GM12878 (cell line): ENCODE measurements around the gene FADS1. TPM values are rescaled to one million over a fixed set of nuclear protein-coding genes. Genes with fewer than 3 reads are reported as not detected.

ENCODE experiments used
- ATAC-seq: fragments of 200-7000 bp; cut with Tn5 transposase; 3 replicates; pipeline ENCODE4 v1.9.1; 2020; ENCODE audit warnings: mild to moderate bottlenecking, moderate library complexity
- BruUV-seq: library from RNA; stranded (reverse); fragments of 400-500 nt; replicated peaks from 2 replicates; lab custom pipeline; 2021; lab: Mats Ljungman, UMichigan
- CTCF ChIA-PET: fragments of 300-600 bp; sonication (Branson Sonifier 250); formaldehyde crosslinking; extraction: SDS; loops from one replicate; lab custom pipeline; 2021; ENCODE audit warnings: inconsistent platforms; lab: Yijun Ruan, JAX
- POLR2A ChIA-PET: fragments of 350-600 bp; formaldehyde crosslinking; extraction: SDS; loops from one replicate; lab custom pipeline; 2021; ENCODE audit warnings: inconsistent platforms; lab: Charles Lee
- RAD21 ChIA-PET: fragments of 300-600 bp; sonication (Branson Sonifier 250); formaldehyde crosslinking; loops from one replicate; lab custom pipeline; 2023; ENCODE audit warnings: antibody characterized with exemption; ENCODE audit not compliant: unreplicated experiment; lab: Charles Lee
- SMC1A ChIA-PET: fragments of 300-600 bp; sonication (Branson Sonifier 250); formaldehyde crosslinking; loops from one replicate; lab custom pipeline; 2023; ENCODE audit not compliant: unreplicated experiment, uncharacterized antibody; lab: Charles Lee
- DNase-seq: peaks from one replicate; pipeline ENCODE4 v3.0.0-alpha.2; 2011; ENCODE audit warnings: low read depth, low spot score
- FAIRE-seq: peaks from 3 replicates; lab custom pipeline; 2011; peaks lifted over from hg19 to GRCh38; lab: Jason Lieb, UNC
- H2AFZ ChIP-seq: 2 replicates; pipeline ENCODE4 v1.6.0; 2011; ENCODE audit warnings: low read depth, low read length, control low read depth; ENCODE audit not compliant: control insufficient read depth
- H3K27ac ChIP-seq: 2 replicates; pipeline ENCODE4 v1.5.1; 2011; ENCODE audit warnings: control low read depth; ENCODE audit not compliant: control insufficient read depth, insufficient read depth
- H3K27me3 ChIP-seq, 2 experiments: replicated peaks in 1 of 2; 2 replicates each; pipeline versions ENCODE4 v1.6.0 to v1.6.1; 2011; ENCODE audit warnings: low read length in 1 of 2; ENCODE audit not compliant: control insufficient read depth in 2 of 2, insufficient read depth in 2 of 2
- H3K36me3 ChIP-seq, 2 experiments: 2 replicates each; pipeline ENCODE4 v1.5.1; 2011; ENCODE audit warnings: low read length in 1 of 2; ENCODE audit not compliant: control insufficient read depth in 2 of 2, insufficient read depth in 2 of 2
- H3K4me1 ChIP-seq: 2 replicates; pipeline ENCODE4 v1.6.1; 2011; ENCODE audit warnings: mild to moderate bottlenecking, low read length, moderate library complexity, mixed read lengths; ENCODE audit not compliant: control insufficient read depth, insufficient read depth
- H3K4me2 ChIP-seq: 2 replicates; pipeline ENCODE4 v1.6.0; 2011; ENCODE audit warnings: control low read depth; ENCODE audit not compliant: control insufficient read depth, insufficient read depth
- H3K4me3 ChIP-seq: fragments of 200-600 bp; sonication (generic); 2 replicates; pipeline ENCODE4 v1.5.1; 2016
- H3K79me2 ChIP-seq: 2 replicates; pipeline ENCODE4 v1.6.0; 2011; ENCODE audit warnings: low read length; ENCODE audit not compliant: control insufficient read depth, insufficient read depth
- H3K9ac ChIP-seq: 2 replicates; pipeline ENCODE4 v1.8.0; 2011; ENCODE audit warnings: low read length, control low read depth, mixed read lengths; ENCODE audit not compliant: control insufficient read depth, insufficient read depth
- H3K9me3 ChIP-seq: replicated peaks from 3 replicates; pipeline ENCODE4 v1.5.1; 2011; ENCODE audit warnings: mild to moderate bottlenecking, low read length; ENCODE audit not compliant: control insufficient read depth, insufficient read depth
- H4K20me1 ChIP-seq: 2 replicates; pipeline ENCODE4 v1.6.0; 2011; ENCODE audit not compliant: control insufficient read depth, insufficient read depth
- ATF7 ChIP-seq: fragments of 450-650 bp; IDR thresholded peaks from 2 replicates; pipeline ENCODE4 v1.6.1; 2016; ENCODE audit warnings: low read depth, mild to moderate bottlenecking
- BMI1 ChIP-seq: fragments of 450-650 bp; IDR thresholded peaks from 2 replicates; pipeline ENCODE4 v1.6.1; 2016; ENCODE audit warnings: mild to moderate bottlenecking, moderate library complexity, borderline replicate concordance
- CBX3 ChIP-seq: fragments of 200-600 bp; sonication (generic); IDR thresholded peaks from 2 replicates; pipeline ENCODE4 v1.6.1; 2016; ENCODE audit warnings: low read depth, borderline replicate concordance
- DPF2 ChIP-seq: fragments of 450-650 bp; IDR thresholded peaks from 2 replicates; pipeline ENCODE4 v1.6.1; 2017; ENCODE audit warnings: mild to moderate bottlenecking
- EP300 ChIP-seq, 2 experiments: fragments of 150-350 bp in 1 of 2; IDR thresholded peaks; 2 replicates each; pipeline ENCODE4 v1.6.1; 2011 to 2012; ENCODE audit warnings: low read depth in 2 of 2, low read length in 2 of 2, borderline replicate concordance in 1 of 2, improper control_type of control experiment in 1 of 2, inconsistent platforms in 1 of 2; ENCODE audit not compliant: control insufficient read depth in 1 of 2
- KLF5 ChIP-seq: fragments of 450-650 bp; IDR thresholded peaks from 2 replicates; pipeline ENCODE4 v1.6.1; 2014; ENCODE audit warnings: mild to moderate bottlenecking; ENCODE audit not compliant: partially characterized antibody
- MEF2A ChIP-seq: IDR thresholded peaks from 2 replicates; pipeline ENCODE4 v1.6.1; 2011; ENCODE audit warnings: low read depth, mild to moderate bottlenecking, low read length, moderate library complexity; ENCODE audit not compliant: insufficient read depth
- MXI1 ChIP-seq: fragments of 150-350 bp; IDR thresholded peaks from 2 replicates; pipeline ENCODE4 v1.6.1; 2011; ENCODE audit warnings: low read depth, mild to moderate bottlenecking, inconsistent platforms, low read length, improper control_type of control experiment
- MYB ChIP-seq: fragments of 150-350 bp; IDR thresholded peaks from 2 replicates; pipeline ENCODE4 v1.6.1; 2014; ENCODE audit warnings: mild to moderate bottlenecking, low read depth, low read length, borderline replicate concordance
- NKRF ChIP-seq: fragments of 450-650 bp; conservative IDR thresholded peaks from 2 replicates; pipeline ENCODE4 v1.6.1; 2017; ENCODE audit warnings: mild to moderate bottlenecking, moderate library complexity
- PAX5 ChIP-seq: IDR thresholded peaks from 2 replicates; pipeline ENCODE4 v1.6.1; 2011; ENCODE audit warnings: low read depth, low read length, borderline replicate concordance
- POLR2AphosphoS2 ChIP-seq: IDR thresholded peaks from 2 replicates; pipeline ENCODE4 v1.6.1; 2011; ENCODE audit warnings: low read depth, mild to moderate bottlenecking, low read length, improper control_type of control experiment, moderate library complexity
- RAD51 ChIP-seq: fragments of 450-650 bp; IDR thresholded peaks from 2 replicates; pipeline ENCODE4 v1.6.1; 2016; ENCODE audit warnings: moderate library complexity, mild to moderate bottlenecking, inconsistent platforms
- SP1 ChIP-seq: IDR thresholded peaks from one replicate; pipeline ENCODE4 v1.6.1; 2011; ENCODE audit warnings: low read depth, low read length
- ZNF207 ChIP-seq: fragments of 450-650 bp; IDR thresholded peaks from 2 replicates; pipeline ENCODE4 v1.6.1; 2014; ENCODE audit warnings: antibody characterized with exemption, mild to moderate bottlenecking, borderline replicate concordance
- ZNF217 ChIP-seq: fragments of 450-650 bp; IDR thresholded peaks from 2 replicates; pipeline ENCODE4 v1.6.1; 2017; ENCODE audit warnings: antibody characterized with exemption, mild to moderate bottlenecking
- ZNF687 ChIP-seq: fragments of 450-650 bp; IDR thresholded peaks from 2 replicates; pipeline ENCODE4 v1.6.1; 2017; ENCODE audit warnings: mild to moderate bottlenecking, moderate library complexity
- WGBS: methylation state at CpG from one replicate; pipeline ENCODE4 v1.1.6; 2016; ENCODE audit warnings: low lambda C conversion rate; ENCODE audit not compliant: insufficient replicate concordance, insufficient coverage; ENCODE audit errors: missing lambda C conversion rate; 5-methylcytosine and 5-hydroxymethylcytosine counted together
- in situ Hi-C: fragments of 300-500 bp; cut with MboI; formaldehyde crosslinking; loops from 9 replicates; pipeline ENCODE4 v1.14.3; 2018; ENCODE audit warnings: mixed read lengths
- intact Hi-C: fragments of 100-400 bp; cut with micrococcal nuclease; formaldehyde crosslinking; loops from one replicate; pipeline ENCODE4 v1.14.2; 2022; ENCODE audit not compliant: unreplicated experiment
- polyA plus RNA-seq, 11 experiments: library from polyadenylated mRNA; depleted of rRNA in 4 of 11; unstranded in 6 of 11; stranded (reverse) in 5 of 11; fragments of >200 nt; fragmentation: Nextera tagmentation in 4 of 11; fragmentation: Illumina TruSeq in 1 of 11; extraction: Ambion mirVana in 4 of 11; extraction: Trizol in 1 of 11; gene quantifications; 1 replicate in 1 of 11; 2 replicates in 10 of 11; pipeline versions ENCODE4 v1.2.1 to v1.2.3, GENCODE V29; 2011 to 2016; ENCODE audit warnings: inconsistent platforms in 2 of 11, missing spikeins in 2 of 11, low read depth in 1 of 11
- total RNA-seq, 4 experiments: library from RNA; depleted of rRNA in 3 of 4; stranded (reverse); fragments of >200 nt in 3 of 4; fragmentation: Illumina TruSeq in 1 of 4; extraction: Trizol in 1 of 4; gene quantifications; 2 replicates each; pipeline versions ENCODE4 v1.2.1 to v1.2.3, GENCODE V29; 2013 to 2021

Gene FADS1
- total and polyA plus RNA-seq, 10 of the 15 experiments (the other 5 are each of a cell fraction or from before 2014, with no cell fraction given), result 8.8 to 73.9 (median 39.0) TPM

- TF ChIP-seq NKRF (no peak), ZNF207 (no peak), SP1 (no peak), CBX3 (no peak), MXI1 (no peak)
These were observed 55.2 kb downstream of the FADS1 start (continued) for GRCh38 chr11:61761440-61762222.

- ChIA-PET POLR2A (interaction anchor here (0.6 kb wide), 1 partner anchor 19 kb away, joined by 4 read pairs; no protein-coding TSS in a partner anchor), RAD21 (interaction anchor here (1.0 kb wide), 1 partner anchor 36 kb away, joined by 3 read pairs; no protein-coding TSS in a partner anchor), CTCF (interaction anchor here (1.1 kb wide), 1 partner anchor 13 kb away, joined by 4 read pairs; no protein-coding TSS in a partner anchor), SMC1A (interaction anchor here (2.0 kb wide), 1 partner anchor 12 kb away, joined by 4 read pairs; no protein-coding TSS in a partner anchor)
- Histone ChIP-seq H3K27me3 (no peaks in the 10 kb centered on the region), H4K20me1 (no peaks in the 10 kb centered on the region), H3K4me1 (peaks cover 8% of the 10 kb centered on the region), H3K4me3 (no peak overlapping the region), H3K79me2 (no peaks in the 10 kb centered on the region), H3K9ac (no peak overlapping the region), H2AFZ (no peak overlapping the region), H3K27ac (no peak overlapping the region), H3K4me2 (no peak overlapping the region), H3K36me3 (no peaks in the 10 kb centered on the region), H3K9me3 (no peaks in the 10 kb centered on the region)
- FAIRE-seq, result no peak
- no peak for ATAC-seq
- 27% methylated on average over 6 of the region's 13 CpGs for WGBS
- no TSS peak for BruUV-seq
- in situ Hi-C loops, result no loop called here
- intact Hi-C loops, result no loop called here
- DNase-seq, result no peak
- TF ChIP-seq MYB (no peak), PAX5 (no peak), DPF2 (no peak), KLF5 (no peak), RAD51 (no peak), EP300 (IDR thresholded peaks at IDR 0.05; ENCODE audit: borderline replicate concordance in 1 of 2, control insufficient read depth in 1 of 2, low read depth in 2 of 2, low read length in 2 of 2) (no peak), POLR2AphosphoS2 (no peak), ATF7 (no peak), MEF2A (no peak), ZNF217 (no peak), BMI1 (no peak), ZNF687 (no peak), CBX3 (no peak)
These were observed 55.9 kb downstream of the FADS1 start for GRCh38 chr11:61760946-61761345.
